Cardiac ventricle fibroblast (primary cell): ENCODE results near the gene LOXL1. TPM values are rescaled to one million over a fixed set of nuclear protein-coding genes. Genes with fewer than 3 reads are reported as not detected.

Experiments
- total RNA-seq: library from RNA; depleted of rRNA; stranded (reverse); fragments of >200 nt; gene quantifications from 2 replicates; pipeline ENCODE4 v1.2.3, GENCODE V29; 2015

Gene LOXL1, protein sequence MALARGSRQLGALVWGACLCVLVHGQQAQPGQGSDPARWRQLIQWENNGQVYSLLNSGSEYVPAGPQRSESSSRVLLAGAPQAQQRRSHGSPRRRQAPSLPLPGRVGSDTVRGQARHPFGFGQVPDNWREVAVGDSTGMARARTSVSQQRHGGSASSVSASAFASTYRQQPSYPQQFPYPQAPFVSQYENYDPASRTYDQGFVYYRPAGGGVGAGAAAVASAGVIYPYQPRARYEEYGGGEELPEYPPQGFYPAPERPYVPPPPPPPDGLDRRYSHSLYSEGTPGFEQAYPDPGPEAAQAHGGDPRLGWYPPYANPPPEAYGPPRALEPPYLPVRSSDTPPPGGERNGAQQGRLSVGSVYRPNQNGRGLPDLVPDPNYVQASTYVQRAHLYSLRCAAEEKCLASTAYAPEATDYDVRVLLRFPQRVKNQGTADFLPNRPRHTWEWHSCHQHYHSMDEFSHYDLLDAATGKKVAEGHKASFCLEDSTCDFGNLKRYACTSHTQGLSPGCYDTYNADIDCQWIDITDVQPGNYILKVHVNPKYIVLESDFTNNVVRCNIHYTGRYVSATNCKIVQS
- 340 and 410 TPM in 2 replicates for total RNA-seq

GRCh38 chr15:73926219-73927002 lies at the start of gene LOXL1:
Gene LOXL1 (plus strand): TSS chr15:73926462. CDS start chr15:73926784, 322 bp downstream.

DNA sequence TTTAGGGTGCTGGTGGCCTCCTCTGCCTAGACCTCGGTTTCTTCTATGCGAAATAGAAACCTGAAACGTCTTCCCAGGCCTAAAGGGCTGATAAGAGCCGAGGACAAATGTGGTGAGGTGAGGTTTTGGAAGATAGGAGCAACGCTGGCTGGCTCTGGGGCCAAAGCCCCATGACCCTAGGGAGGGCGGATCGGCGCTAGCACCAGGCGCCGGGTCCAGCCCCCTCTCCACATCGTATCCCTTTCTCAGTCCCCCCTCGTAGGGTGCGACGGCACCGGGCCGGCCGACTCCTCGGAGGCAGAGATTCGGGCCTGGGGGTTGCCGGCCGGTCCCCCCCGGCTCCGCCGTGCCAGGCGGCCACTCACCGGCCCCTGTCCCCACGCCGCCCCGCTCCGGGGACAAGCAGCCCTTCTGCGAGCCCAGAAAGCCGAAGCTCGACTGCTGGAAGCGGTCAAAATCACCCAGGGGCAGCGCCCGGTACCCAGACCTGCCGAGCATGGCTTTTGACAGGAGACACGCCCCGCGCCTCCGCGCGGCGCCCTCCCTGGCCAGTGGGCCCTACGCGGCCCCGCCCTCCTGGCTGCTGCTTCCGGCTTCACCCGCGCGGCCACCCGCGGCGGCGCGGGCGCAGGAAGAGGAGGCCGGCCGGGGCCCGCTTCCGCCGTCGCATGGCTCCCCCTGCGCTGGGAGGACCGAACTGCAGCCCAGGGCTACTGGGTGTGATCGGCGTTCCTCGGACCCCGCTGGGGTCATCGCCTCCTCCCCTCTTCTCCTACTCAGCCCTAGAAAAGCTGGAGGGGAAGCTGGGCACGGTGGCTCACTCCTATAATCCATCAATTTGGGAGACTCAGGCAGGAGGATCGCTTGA lies 65.7 kb downstream of the LOXL1 start, which contains the start of gene STOML1:
Gene STOML1 (minus strand): TSS at position 570 of the 868 bp plus-strand sequence. CDS start 72 bp downstream, at position 498.

GRCh38 chr15:73994413-73994883 lies 68.2 kb downstream of the LOXL1 start, which contains the start of gene PML:
Gene PML (plus strand): TSS chr15:73994716. CDS start chr15:73994813, 97 bp downstream.

Other genes with a start within 250 kb of the LOXL1 start
- 84.5 and 88.8 TPM in 2 replicates for gene CD276, start 242.1 kb upstream of the LOXL1 start, total RNA-seq
- 3.6 and 5.6 TPM in 2 replicates for gene INSYN1, start 173.1 kb upstream of the LOXL1 start, total RNA-seq
- not detected in 2 replicates for gene TBC1D21, start 52.9 kb upstream of the LOXL1 start, total RNA-seq
- 12.7 and 13.8 TPM in 2 replicates for gene STOML1, start 65.8 kb downstream of the LOXL1 start, total RNA-seq
- gene PML, start 68.3 kb downstream of the LOXL1 start, total RNA-seq, result 189 and 197 TPM in 2 replicates
- not detected in 2 replicates for gene GOLGA6A, start 156.1 kb downstream of the LOXL1 start, total RNA-seq
- not detected in 2 replicates for gene ISLR2, start 204.1 kb downstream of the LOXL1 start, total RNA-seq
- gene ISLR, start 247.2 kb downstream of the LOXL1 start, total RNA-seq, result 259 and 362 TPM in 2 replicates